Measurements from ENCODE around the gene LTB. TPM values are rescaled to one million over a fixed set of nuclear protein-coding genes. Genes with fewer than 3 reads are reported as not detected.

LTB gene
- total and polyA plus RNA-seq, 2 of the 13 experiments (the other 11 are each of a cell fraction or from before 2014, with no cell fraction given): 0.09 to 0.22 TPM

DNA sequence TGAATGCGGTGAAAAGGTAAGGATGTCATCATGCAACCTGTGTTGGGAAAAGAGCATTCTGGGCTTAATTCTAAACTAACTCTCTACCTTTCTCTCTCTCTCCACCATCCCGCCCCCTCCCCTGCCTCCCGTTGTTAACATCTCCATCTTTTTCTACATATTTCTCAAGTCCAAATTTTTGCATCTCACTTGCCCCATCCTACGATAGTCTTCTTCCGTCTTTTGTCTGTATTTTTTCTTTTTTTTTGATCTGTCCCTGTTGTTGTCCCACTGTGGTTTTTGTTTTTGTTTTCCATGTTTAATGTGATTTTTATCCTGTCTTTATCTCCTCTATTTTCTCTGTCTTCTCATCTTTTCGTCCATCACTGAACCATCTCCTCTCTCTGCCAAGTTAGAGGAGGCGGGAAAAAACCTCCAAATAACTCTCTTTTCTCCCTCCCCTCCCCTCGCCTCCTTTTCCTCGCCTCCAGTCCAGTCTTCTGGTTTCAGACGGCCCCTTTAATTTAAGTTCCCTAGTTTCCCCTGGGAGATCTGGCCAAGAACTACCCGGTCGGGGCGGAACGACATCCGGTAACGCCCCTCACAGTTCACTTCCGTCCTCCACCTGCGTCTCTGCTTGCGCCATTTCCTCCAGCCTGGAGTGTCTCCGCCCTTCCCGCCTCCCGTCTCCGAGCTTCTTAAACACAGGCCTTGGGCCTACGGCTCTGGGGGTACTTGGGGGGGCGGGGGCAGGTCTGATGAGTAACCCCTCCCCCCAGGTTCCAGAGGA is 35.1 kb downstream of the LTB start, which contains the start of gene NFKBIL1 (continued):
- TF ChIP-seq, protein P1, sequence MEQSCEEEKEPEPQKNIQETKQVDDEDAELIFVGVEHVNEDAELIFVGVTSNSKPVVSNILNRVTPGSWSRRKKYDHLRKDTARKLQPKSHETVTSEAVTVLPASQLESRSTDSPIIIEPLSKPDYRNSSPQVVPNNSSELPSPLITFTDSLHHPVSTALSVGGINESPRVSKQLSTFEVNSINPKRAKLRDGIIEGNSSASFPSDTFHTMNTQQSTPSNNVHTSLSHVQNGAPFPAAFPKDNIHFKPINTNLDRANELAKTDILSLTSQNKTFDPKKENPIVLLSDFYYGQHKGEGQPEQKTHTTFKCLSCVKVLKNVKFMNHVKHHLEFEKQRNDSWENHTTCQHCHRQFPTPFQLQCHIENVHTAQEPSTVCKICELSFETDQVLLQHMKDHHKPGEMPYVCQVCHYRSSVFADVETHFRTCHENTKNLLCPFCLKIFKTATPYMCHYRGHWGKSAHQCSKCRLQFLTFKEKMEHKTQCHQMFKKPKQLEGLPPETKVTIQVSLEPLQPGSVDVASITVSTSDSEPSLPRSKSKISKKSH (CRISPR knock-in tag; IDR thresholded peaks at IDR 0.05; ENCODE audit: borderline replicate concordance): no peak
- TF ChIP-seq SAFB2 (CRISPR knock-in tag; IDR thresholded peaks at IDR 0.05; ENCODE audit: borderline replicate concordance, low read depth): no peak; the same call in 1 of the 2 replicates
- TF ChIP-seq ETV6 (CRISPR knock-in tag; conservative IDR thresholded peaks at IDR 0.05): no peak; the same call in 1 of the 2 replicates
- TF ChIP-seq TCF7 (IDR thresholded peaks at IDR 0.05; ENCODE audit: low read depth): no peak
- no peak; the same call in 1 of the 2 replicates for TF ChIP-seq NR2F2 (IDR thresholded peaks at IDR 0.05; ENCODE audit: borderline replicate concordance, low read depth)
- TF ChIP-seq, protein P2, sequence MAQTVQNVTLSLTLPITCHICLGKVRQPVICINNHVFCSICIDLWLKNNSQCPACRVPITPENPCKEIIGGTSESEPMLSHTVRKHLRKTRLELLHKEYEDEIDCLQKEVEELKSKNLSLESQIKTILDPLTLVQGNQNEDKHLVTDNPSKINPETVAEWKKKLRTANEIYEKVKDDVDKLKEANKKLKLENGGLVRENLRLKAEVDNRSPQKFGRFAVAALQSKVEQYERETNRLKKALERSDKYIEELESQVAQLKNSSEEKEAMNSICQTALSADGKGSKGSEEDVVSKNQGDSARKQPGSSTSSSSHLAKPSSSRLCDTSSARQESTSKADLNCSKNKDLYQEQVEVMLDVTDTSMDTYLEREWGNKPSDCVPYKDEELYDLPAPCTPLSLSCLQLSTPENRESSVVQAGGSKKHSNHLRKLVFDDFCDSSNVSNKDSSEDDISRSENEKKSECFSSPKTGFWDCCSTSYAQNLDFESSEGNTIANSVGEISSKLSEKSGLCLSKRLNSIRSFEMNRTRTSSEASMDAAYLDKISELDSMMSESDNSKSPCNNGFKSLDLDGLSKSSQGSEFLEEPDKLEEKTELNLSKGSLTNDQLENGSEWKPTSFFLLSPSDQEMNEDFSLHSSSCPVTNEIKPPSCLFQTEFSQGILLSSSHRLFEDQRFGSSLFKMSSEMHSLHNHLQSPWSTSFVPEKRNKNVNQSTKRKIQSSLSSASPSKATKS (CRISPR knock-in tag; IDR thresholded peaks at IDR 0.05): no peak
- peak; percentile 72 for TF ChIP-seq ZEB1 (IDR thresholded peaks at IDR 0.05; ENCODE audit: insufficient replicate concordance, low read depth)
- no peak for TF ChIP-seq ZSCAN12 (CRISPR knock-in tag; IDR thresholded peaks at IDR 0.05)
- TF ChIP-seq FOSL1 (CRISPR knock-in tag; IDR thresholded peaks at IDR 0.05; ENCODE audit: borderline replicate concordance): no peak
- TF ChIP-seq, protein P3, sequence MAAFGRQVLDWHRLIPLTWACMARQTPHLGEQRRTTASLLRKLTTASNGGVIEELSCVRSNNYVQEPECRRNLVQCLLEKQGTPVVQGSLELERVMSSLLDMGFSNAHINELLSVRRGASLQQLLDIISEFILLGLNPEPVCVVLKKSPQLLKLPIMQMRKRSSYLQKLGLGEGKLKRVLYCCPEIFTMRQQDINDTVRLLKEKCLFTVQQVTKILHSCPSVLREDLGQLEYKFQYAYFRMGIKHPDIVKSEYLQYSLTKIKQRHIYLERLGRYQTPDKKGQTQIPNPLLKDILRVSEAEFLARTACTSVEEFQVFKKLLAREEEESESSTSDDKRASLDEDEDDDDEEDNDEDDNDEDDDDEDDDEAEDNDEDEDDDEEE (CRISPR knock-in tag; IDR thresholded peaks at IDR 0.05): no peak
- TF ChIP-seq, protein P4, sequence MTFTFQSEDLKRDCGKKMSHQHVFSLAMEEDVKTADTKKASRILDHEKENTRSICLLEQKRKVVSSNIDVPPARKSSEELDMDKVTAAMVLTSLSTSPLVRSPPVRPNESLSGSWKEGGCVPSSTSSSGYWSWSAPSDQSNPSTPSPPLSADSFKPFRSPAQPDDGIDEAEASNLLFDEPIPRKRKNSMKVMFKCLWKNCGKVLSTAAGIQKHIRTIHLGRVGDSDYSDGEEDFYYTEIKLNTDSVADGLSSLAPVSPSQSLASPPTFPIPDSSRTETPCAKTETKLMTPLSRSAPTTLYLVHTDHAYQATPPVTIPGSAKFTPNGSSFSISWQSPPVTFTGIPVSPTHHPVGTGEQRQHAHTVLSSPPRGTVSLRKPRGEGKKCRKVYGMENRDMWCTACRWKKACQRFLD (CRISPR knock-in tag; IDR thresholded peaks at IDR 0.05; ENCODE audit: borderline replicate concordance): no peak
- 0 out of 2 replicates have a peak, but pooled peaks have one; percentile 16 for TF ChIP-seq MXD4 (CRISPR knock-in tag; IDR thresholded peaks at IDR 0.05)
